GM18870 (cell line): ENCODE data around the gene TERB2.
"Not testable (repeated sequence)": the region's sequence is repeated elsewhere in the genome, so short reads cannot be mapped to it uniquely, and the experiment has no call there.

Experiments
- ATAC-seq: cut with Tn5 transposase; IDR thresholded peaks from one replicate; pipeline ENCODE4 v1.9.1; 2021; ENCODE audit warnings: moderate library complexity; ENCODE audit not compliant: unreplicated experiment

The TERB2 gene, protein sequence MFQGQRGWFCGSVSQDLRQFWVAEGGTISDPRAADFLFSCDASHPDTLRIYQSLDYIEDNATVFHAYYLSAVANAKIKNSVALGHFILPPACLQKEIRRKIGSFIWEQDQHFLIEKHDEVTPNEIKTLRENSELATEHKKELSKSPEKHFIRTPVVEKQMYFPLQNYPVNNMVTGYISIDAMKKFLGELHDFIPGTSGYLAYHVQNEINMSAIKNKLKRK

DNA sequence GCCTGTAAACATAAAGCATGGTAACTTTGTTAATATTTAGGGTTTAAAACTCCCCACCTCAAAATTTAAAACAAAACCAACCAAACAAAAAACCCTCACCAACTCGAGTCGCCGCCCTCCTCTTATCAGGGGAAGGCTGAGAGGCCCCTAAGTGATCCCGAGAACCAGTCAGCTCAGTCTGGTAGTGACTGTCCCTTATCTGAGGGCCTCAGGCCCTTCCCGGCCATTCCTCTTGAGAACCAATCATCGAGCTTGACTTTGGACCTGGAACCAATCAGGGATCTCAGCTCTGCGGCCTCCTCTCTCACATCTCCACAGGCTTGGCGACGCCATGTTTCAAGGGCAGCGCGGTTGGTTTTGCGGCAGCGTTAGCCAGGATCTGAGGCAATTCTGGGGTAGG lies at the start of gene TERB2:
TERB2 (plus strand) TSS at position 300 of the 400 bp plus-strand sequence; CDS start at position 332, 32 bp downstream.
- ATAC-seq: no peak

DNA sequence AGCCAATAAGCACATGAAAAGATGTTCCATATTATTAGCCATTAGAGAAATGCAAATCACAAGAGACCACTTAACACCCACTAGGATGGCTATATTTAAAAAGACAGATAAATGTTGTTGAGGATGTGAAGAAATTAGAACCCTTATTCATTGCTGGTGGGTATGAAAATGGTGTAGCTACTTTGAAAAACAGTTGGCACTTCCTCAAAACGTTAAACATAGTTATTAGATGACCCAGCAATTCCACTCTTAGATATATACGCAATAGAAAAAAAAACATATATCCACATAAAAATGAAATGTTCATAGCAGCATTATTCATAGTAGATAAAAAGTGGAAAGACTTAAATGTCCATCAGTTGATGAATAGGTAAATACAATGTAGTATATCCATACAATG lies 47.1 kb upstream of the TERB2 start:
- no peak for ATAC-seq

DNA sequence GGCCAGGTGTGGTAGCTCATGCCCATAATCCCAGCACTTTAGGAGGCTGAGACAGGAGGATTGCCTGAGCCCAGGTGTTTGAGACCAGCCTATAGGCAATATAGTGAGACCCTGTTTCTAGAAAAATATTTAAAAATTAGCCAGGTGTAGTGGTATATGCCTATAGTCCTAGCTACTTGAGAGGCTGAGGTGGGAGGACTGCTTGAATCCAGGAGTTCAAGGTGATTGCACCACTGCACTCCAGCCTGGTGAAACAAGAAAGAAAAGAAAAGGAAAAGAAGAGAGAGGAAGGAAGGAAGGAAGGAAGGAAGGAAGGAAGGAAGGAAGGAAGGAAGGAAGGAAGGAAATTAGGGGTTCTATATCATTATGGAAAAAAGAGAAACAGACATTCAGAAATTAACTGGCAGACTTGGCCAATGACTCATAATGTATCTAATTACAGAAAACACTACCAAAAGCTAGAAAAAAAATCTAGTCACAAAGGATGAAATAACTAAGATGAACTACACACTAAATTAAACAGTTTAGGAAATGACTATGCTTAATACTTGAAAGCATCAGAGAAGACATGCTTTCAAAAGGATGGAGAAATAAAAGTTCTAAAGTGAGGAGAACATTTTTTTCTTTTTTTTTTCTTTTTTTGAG lies 45.4 kb upstream of the TERB2 start:
- ATAC-seq: no peak

DNA sequence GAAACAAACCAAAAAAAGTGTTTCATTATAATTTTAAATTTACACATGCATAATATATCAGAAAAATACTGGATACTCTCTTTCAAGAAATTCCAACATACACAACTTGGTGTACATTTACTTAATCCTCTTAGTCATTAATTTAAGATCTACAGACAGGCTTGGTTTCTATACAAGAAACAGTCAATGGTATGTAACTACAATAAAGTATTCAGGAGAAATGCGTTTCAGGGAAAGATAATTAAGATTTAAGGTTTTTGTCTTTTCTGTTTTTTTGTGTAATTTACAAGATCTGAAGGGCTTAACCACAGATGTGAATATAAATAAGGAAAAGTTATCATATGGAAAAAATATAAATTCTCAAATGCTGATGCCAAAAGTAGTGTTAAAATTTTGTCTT lies 44.3 kb upstream of the TERB2 start:
- not testable (repeated sequence) for ATAC-seq

DNA sequence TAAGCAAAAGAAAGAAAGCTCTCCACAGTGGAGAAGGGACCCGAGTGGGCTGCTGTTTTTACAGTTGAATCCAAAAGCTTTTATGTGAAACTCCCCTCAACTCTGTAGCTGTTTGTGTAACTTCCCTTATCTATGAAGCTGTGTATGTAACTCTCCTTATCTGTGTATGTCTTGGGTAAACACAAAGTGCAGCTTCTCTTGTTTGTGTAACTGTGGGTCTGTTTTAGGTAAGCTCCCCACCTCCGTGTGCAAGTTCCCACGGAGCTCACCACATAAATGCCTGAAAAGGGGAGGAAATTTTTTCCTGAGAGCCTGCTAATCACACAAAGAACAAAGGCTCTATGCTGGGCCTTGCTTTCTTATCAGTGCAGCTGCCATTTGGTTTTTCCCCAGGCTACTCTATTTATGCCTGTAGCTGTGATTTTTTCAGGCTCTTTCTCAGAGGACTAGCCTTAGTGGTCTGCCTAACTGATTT lies 43.5 kb upstream of the TERB2 start:
- not testable (repeated sequence) for ATAC-seq

DNA sequence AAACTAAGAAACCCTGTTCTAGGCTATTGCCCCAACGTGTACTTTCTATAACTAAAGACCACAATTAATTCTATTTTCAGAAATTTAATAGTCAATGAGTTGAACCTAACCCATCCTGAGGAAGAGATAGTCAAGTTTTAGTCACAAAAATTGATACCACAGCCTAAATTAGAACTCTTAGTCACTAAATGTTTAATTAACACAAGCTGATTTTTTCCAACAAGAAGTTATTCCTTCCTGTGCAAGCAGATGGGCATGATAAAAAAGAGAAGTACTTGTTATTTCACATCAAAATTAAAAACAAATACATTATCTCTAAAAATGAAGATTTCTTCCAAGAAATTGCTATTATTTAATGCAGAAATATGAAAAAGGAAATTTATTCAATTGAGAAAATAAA lies 38.4 kb upstream of the TERB2 start:
- no peak for ATAC-seq

DNA sequence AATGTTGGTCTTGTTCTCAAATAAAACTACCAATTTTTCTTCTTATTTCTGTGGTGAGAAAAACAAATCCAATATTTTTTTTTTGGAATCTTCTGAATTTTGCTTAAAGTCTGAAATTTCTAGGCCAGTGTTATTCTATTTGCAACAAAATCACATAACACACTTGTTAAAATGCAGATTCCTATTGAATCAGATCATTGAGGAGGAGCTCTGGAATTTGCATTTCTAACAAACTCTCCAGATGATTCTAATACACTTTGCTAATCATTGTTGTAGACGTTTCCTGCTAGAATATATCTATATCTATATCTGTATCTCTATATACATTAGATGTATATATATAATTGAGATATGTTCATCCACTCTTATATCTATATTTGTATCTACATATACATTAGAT lies 27.8 kb upstream of the TERB2 start:
- not testable (repeated sequence) for ATAC-seq

DNA sequence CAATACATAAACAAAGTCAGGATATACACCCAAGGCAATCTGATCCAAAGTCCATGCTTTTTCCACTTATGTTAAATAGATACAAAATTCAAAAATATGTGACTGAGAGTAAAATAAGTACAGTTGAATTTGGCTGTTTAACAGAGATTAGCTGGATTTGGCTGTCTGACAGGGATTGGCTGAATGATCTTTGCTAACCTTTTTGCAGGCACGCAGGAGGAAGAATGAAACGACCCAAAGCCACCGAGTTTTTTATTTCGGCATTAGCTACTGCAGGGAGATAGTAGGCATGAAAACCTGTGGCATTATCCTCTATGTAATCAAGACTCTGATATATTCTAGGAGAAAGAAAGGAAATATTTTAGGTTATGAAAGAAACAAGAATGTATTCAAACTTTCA lies 26.2 kb upstream of the TERB2 start:
- not testable (repeated sequence) for ATAC-seq

DNA sequence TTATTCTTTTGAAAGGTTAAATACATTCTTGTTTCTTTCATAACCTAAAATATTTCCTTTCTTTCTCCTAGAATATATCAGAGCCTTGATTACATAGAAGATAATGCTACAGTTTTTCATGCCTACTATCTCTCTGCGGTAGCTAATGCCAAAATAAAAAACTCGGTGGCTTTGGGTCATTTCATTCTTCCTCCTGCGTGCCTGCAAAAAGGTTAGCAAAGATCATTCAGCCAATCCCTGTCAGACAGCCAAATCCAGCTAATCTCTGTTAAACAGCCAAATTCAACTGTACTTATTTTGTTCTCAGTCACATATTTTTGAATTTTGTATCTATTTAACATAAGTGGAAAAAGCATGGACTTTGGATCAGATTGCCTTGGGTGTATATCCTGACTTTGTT lies 1.8 kb downstream of the TERB2 start:
- ATAC-seq: not testable (repeated sequence)

DNA sequence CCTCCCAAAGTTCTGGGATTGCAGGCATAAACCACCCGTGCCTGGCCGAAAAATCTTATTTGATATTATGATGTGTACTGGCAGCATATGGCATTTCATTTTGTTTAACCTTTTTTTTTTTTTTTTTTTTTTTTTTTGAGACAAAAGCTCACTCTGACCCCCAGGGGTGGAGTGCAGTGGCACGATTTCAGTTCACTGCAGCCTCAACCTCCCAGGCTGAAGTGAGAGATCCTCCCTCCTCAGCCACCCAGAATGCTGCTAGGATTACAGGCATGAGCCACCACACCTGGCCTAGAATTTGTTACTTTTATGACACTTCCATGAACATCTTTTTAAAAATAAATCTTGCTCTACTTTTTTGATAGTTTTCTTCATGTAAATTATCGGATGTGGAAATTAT lies 12.0 kb downstream of the TERB2 start:
- no peak for ATAC-seq

DNA sequence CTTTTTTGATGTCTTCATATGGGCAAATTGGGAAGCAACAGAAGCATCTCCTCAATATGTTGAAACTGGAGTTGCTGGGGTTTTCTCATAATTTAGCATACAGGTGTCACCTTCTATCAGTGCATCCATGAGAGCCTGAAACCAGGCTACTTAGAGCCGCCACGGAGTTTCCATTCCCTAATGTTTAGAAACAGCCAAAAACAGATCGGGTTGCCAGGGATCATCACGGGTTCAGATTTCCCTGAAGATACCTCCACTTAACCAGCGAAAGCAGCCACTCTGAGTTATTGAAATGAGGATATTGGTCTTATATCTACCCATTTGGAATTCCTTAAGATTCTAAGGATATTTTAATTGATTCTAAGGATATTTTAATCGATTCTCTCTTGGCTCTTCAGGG lies 14.5 kb downstream of the TERB2 start:
- no peak for ATAC-seq

DNA sequence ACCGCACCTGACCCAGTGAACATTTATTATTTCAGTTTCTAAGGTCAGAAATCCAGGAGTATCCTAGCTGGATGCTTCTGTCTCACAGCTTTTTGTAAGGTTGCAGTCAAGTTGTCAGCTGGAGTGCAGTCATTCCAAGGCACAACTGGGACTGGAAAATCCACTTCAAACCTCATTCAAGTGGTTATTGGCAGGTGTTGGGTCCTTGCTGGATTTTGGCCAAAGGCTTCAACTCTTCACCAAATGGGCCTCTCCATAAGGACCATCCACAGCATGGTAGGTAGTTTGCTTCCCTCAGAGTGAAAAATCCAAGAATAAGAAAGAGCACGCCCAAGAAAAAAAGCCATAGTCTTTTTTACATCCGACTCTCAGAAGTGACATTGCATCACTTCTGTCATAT lies 19.7 kb downstream of the TERB2 start:
- not testable (repeated sequence) for ATAC-seq

DNA sequence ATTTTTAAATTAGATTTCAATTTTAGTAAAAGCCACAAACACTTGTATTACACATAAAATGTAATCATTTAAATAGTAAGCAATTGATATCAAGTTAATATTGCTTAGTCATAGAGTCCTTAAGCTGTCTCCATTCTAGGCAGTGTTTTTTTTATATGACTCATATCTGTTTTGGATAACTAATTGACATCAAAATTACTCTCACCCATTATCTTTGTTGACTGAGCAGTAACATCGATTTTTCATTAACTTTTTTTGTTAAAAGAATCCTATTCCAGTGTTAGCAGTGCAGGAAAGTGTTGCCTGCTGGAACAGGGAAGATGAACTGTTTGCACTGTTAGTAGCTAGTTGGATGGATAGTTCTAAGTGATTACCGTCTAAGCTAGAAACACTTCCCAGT lies 21.3 kb downstream of the TERB2 start:
- ATAC-seq: not testable (repeated sequence)

DNA sequence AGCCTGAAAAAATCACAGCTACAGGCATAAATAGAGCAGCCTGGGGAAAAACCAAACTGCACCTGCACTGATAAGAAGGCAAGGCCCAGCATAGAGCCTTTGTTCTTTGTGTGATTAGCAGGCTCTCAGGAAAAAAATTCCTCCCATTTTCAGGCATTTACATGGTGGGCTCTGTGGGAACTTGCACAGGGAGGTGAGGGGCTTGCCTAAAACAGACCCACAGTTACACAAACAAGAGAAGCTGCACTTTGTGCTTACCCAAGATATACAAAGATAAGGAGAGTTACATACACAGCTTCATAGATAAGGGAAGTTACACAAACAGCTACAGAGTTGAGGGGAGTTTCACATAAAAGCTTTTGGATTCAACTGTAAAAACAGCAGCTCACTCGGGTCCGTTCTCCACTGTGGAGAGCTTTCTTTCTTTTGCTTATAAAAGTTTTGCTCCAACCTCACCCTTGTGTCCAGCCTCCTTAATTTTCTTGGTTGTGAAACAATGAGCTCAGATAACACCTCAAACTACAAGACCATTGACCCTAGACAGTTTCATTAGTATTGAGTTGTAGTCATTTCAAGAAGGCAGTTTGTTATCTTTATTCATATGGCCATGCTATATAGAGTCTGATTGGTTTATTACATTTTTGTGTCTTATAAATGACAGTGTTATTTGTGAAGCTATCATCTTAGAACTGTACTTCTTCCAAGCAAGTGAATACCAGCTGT lies 23.3 kb downstream of the TERB2 start:
- not testable (repeated sequence) for ATAC-seq

DNA sequence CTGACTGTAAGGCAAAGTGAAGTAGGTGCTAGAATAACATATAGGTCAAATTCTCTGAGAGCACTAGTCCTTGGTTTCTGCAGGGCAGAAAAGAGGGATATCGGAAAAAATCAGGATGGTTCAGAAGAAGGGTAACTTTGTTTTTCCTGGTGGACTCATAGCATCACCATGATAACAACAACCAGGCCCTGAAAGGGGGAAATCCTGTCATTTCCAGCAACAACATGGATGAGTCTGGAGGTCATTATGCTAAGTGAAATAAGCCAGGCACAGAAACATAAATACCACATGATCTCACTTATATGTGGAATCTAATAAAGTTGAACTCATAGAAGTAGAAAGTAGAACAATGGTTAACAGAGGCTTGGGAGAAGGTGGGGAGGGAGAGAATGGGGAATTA lies 27.7 kb downstream of the TERB2 start:
- not testable (repeated sequence) for ATAC-seq

DNA sequence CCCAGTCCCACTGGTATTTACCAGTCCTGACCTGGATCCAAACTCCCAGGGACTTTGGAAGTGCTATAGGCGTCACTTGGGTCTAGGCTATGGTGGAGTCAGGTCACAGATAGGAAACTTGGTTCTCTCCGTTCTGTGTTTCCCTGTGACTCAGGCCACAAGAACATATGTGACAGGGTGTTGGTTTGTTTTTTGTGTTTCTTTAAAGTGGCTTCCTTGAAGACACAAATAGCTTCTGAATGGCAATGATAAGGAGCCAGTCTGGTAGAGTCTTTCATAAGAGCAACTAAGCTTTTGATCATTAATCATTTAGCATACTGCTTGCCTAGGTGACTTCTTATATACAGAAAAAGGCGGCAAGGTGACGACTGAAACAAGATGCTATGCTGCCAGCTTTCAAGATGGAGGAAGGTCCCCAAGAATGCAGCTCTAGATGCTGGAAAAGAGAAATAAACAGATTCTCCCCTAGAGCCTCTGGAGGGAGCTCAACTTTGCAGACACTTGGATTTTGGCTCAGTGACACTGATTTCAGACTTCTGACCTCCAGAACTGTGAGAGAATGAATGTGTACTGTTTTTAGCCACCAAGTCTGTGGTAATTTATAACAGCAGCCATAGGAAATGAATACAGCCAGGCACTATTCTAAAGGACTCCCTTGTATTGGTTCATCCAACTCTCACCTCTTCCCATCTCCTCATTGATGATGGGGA lies 30.0 kb downstream of the TERB2 start:
- not testable (repeated sequence) for ATAC-seq

DNA sequence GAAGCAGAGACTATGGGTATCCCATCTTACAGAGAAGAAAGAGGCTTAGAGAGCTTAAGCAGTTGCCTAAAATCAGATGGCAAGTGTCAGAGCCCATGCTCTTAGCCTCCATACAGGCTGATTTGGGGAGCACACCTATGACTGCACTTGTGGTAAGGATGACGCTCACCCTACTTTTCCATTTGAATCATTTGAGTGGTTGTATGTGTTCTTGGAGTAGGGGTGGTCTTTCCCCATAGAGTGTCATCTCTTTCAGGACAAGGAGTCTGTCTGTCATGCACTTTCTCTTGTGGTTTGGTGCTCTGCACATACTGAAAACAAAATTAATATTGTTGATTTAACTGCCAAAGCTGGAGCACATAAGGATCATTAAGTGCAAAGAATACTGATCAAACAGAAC lies 31.2 kb downstream of the TERB2 start:
- not testable (repeated sequence) for ATAC-seq

DNA sequence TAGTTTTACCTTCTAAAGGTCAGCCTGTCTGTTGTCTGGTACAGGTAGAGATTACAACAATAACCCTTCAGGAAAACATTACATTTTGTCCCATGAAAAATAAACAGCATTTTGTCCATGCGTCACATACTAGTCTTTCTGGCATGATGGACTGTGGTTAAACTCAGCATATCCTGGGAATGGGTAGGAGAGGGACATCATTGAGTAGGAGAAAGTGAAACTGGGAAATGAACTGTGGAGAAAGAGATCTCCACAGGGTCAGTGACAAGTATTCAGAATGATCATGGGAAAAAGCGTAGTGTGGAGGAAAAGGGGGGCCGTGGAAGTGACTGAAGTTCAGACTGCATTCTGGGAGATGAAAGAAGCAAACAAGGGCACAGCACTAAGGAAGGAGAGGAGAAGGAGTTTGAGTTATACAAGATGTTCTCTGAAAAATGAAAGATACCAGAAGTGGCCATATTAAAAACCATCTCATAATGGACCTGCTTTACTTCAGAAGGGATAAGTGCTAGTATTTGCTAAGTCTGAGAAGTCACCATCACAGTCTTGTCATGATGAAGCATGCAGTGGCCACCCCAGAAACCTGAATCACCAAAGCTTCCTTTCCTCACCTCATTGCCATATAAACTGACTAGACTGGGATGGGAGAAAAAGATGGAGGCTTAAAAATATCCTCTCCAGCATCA lies 31.8 kb downstream of the TERB2 start:
- ATAC-seq: not testable (repeated sequence)

DNA sequence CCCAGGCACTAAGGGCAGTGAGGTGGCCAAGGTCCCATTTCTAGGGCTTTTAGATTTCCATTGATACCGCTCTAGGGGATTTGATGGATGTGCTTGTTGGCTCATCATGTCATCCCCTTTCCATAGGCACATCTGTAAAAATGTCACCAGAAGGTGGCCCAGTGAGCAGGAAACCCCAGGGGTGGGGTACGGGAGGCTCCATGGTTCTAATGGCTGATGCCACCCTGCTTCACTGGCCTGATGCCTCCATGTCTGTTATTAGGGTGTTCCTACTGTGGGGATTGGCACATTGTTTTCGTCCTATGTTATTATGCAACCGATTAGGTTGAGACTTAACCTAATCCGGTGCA lies 32.4 kb downstream of the TERB2 start:
- not testable (repeated sequence) for ATAC-seq

DNA sequence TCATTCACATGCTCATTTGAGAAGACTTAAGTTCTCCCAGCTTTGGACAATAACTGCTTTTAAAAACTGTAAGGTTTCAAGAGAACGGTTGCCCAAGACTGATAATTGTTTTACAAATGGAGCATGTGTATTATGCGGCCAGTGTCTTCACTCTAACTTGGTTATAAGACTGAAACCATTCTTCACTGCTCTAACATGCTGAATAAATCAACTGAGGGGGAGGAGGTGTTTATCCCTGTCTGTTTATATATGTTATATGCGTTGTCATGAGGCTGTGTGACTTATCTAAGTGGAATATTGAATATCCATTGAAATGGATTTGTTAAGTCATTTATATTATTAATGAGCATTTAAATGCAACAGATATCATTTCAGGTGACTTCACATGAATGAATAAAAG lies 41.1 kb downstream of the TERB2 start:
- ATAC-seq: not testable (repeated sequence)

DNA sequence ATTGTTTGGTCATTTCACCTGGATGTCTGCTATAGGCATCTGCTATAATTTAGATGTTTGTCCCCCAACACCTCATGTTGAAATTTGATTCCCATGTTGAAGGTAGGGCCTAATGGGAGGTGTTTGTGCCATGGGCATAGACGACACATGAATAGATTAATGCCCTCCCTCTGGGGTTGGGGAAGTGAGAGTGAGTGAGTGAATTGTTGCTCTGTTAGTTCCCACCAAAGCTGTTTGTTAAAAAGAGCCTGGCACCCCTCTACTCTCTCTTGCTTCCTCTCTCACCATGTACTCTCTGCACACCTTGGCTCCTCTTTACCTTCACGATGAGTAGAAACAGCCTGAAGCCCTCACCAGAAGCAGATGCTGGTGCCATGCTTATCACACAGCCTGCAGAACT lies 42.6 kb downstream of the TERB2 start:
- ATAC-seq: no peak
